PC-3 (cell line): ENCODE measurements around the gene ATAD3A. TPM values are rescaled to one million over a fixed set of nuclear protein-coding genes. Genes with fewer than 3 reads are reported as not detected.

Experiments
- ATAC-seq: fragments of 200-7000 bp; cut with Tn5 transposase; 2 replicates; pipeline ENCODE4 v1.9.1; 2020; ENCODE audit warnings: mild to moderate bottlenecking, moderate library complexity
- BruUV-seq: library from RNA; stranded (reverse); fragments of 400-500 nt; replicated peaks from 2 replicates; lab custom pipeline; 2021; lab: Mats Ljungman, UMichigan
- CTCF ChIA-PET: fragments of 300-600 bp; sonication (Branson Sonifier 250); formaldehyde crosslinking; loops from one replicate; lab custom pipeline; 2022; ENCODE audit warnings: antibody characterized with exemption; lab: Charles Lee
- POLR2A ChIA-PET: fragments of 300-600 bp; sonication (Branson Sonifier 250); formaldehyde crosslinking; loops from one replicate; lab custom pipeline; 2022; ENCODE audit warnings: antibody characterized with exemption; ENCODE audit not compliant: unreplicated experiment; lab: Charles Lee
- DNase-seq: peaks from one replicate; pipeline ENCODE4 v3.0.0-alpha.2; 2015
- H2AFZ ChIP-seq: fragments of 300-600 bp; sonication (generic); 2 replicates; pipeline ENCODE4 v1.6.0; 2016; ENCODE audit warnings: antibody characterized with exemption, low read length
- H3F3A ChIP-seq: fragments of 300-600 bp; sonication (generic); one replicate; pipeline ENCODE4 v1.6.0; 2017; ENCODE audit warnings: antibody characterized with exemption, low read length, control low read depth, mild to moderate bottlenecking; ENCODE audit not compliant: unreplicated experiment
- H3K27ac ChIP-seq: fragments of 300-600 bp; sonication (generic); 2 replicates; pipeline ENCODE4 v1.5.1; 2016; ENCODE audit warnings: mild to moderate bottlenecking, low read length
- H3K27me3 ChIP-seq: fragments of 300-600 bp; sonication (generic); 2 replicates; pipeline ENCODE4 v1.6.1; 2016; ENCODE audit warnings: low read length, mixed read lengths
- H3K36me3 ChIP-seq: fragments of 300-600 bp; sonication (generic); 2 replicates; pipeline ENCODE4 v1.6.1; 2016; ENCODE audit warnings: low read depth, mixed run types, low read length, mixed read lengths
- H3K4me1 ChIP-seq: fragments of 300-600 bp; sonication (generic); 2 replicates; pipeline ENCODE4 v1.5.1; 2016; ENCODE audit warnings: low read length; ENCODE audit not compliant: insufficient read depth
- H3K4me2 ChIP-seq: fragments of 300-600 bp; sonication (generic); 2 replicates; pipeline ENCODE4 v1.6.0; 2016; ENCODE audit warnings: low read length
- H3K4me3 ChIP-seq: fragments of 300-600 bp; sonication (generic); 2 replicates; pipeline ENCODE4 v1.5.1; 2016; ENCODE audit warnings: mild to moderate bottlenecking, low read length, mixed read lengths
- H3K79me2 ChIP-seq: fragments of 300-600 bp; sonication (generic); 2 replicates; pipeline ENCODE4 v1.6.1; 2017; ENCODE audit warnings: low read length, mixed read lengths
- H3K9ac ChIP-seq: fragments of 300-600 bp; sonication (generic); 2 replicates; pipeline ENCODE4 v1.6.0; 2016; ENCODE audit warnings: mild to moderate bottlenecking, low read length
- H3K9me2 ChIP-seq: fragments of 300-600 bp; sonication (generic); replicated peaks from 2 replicates; pipeline ENCODE4 v1.6.1; 2016; ENCODE audit warnings: mixed run types, low read length, mixed read lengths
- H3K9me3 ChIP-seq: fragments of 300-600 bp; sonication (generic); 2 replicates; pipeline ENCODE4 v1.6.1; 2016; ENCODE audit warnings: low read length, mixed read lengths
- H4K20me1 ChIP-seq: fragments of 300-600 bp; sonication (generic); 2 replicates; pipeline ENCODE4 v1.6.1; 2016; ENCODE audit warnings: low read length, mixed read lengths
- CTCF ChIP-seq: fragments of 300-600 bp; sonication (generic); conservative IDR thresholded peaks from 2 replicates; pipeline ENCODE4 v1.5.1; 2017; ENCODE audit warnings: antibody characterized with exemption, low read depth, mild to moderate bottlenecking, low read length
- EZH2 ChIP-seq: fragments of 300-600 bp; sonication (generic); IDR thresholded peaks from one replicate; pipeline ENCODE4 v1.6.1; 2017; ENCODE audit warnings: antibody characterized with exemption, mild to moderate bottlenecking, low read length; ENCODE audit not compliant: unreplicated experiment
- EZH2phosphoT487 ChIP-seq: fragments of 300-600 bp; sonication (generic); IDR thresholded peaks from 2 replicates; pipeline ENCODE4 v1.6.1; 2018; ENCODE audit warnings: mild to moderate bottlenecking, antibody characterized with exemption, low read length, borderline replicate concordance
- intact Hi-C: fragments of 100-400 bp; cut with micrococcal nuclease; formaldehyde crosslinking; loops from 2 replicates; pipeline ENCODE4 v1.9.0; 2023
- total RNA-seq: library from RNA; depleted of rRNA; stranded (reverse); fragments of >200 nt; gene quantifications from 2 replicates; pipeline ENCODE4 v1.2.3, GENCODE V29; 2014

The ATAD3A gene
- total RNA-seq, 1 experiment from 2014 or later = 186 TPM

GRCh38 chr1:1577367-1578011 is 65.5 kb downstream of the ATAD3A start:
- ChIA-PET CTCF (no interaction called here), POLR2A (no interaction called here)
- Histone ChIP-seq H3K27ac (no peak overlapping the region), H3K36me3 (peaks cover 4% of the 10 kb centered on the region; the same call in 1 of the 2 replicates), H3K4me3 (no peak overlapping the region), H3F3A (no peaks in the 10 kb centered on the region), H3K79me2 (peaks cover 26% of the 10 kb centered on the region), H3K9me3 (no peaks in the 10 kb centered on the region), H3K9me2 (no peaks in the 10 kb centered on the region), H2AFZ (no peak overlapping the region), H4K20me1 (no peaks in the 10 kb centered on the region), H3K27me3 (peaks cover 4% of the 10 kb centered on the region; the same call in 1 of the 2 replicates), H3K4me1 (peaks cover 16% of the 10 kb centered on the region), H3K9ac (no peak overlapping the region), H3K4me2 (no peak overlapping the region)
- intact Hi-C loops = no loop called here
- DNase-seq = no peak
- no peak for TF ChIP-seq EZH2phosphoT487
- TF ChIP-seq EZH2 = no peak
- no peak for TF ChIP-seq CTCF
- no TSS peak for BruUV-seq
- no peak for ATAC-seq

DNA sequence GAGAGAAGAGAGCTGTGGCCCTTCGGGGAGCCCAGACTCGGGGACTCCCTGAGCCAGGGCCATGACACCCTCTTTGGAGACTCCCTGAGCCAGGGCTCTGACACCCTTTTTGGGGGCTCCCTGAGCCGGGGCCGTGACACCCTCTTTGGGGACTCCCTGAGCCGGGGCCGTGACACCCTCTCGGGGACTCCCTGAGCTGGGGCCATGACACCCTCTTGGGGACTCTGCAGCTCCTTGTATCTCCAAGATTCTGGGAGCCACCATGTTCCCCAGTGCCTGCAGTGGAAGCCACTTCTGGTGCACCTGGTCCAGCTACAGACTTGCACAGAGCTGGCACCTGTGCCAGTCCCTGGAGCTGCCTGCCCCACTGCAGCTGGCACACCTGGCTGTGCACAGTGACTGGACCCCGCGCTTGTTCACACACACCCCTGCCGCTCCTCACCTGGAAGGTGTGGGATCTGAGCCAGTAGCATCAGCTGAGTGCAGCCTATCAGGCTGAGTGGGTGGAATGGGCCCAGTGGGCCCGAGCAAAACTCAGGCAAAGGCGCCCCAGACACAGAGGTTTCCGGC is 66.5 kb downstream of the ATAD3A start:
- Histone ChIP-seq H3K4me3 (no peak overlapping the region), H3K9ac (no peak overlapping the region), H3K4me1 (peaks cover 10% of the 10 kb centered on the region), H3K27me3 (peaks cover 4% of the 10 kb centered on the region; the same call in 1 of the 2 replicates), H3K36me3 (no peaks in the 10 kb centered on the region), H3K9me2 (no peaks in the 10 kb centered on the region), H3K27ac (no peak overlapping the region), H3F3A (no peaks in the 10 kb centered on the region), H2AFZ (no peak overlapping the region), H4K20me1 (no peaks in the 10 kb centered on the region), H3K9me3 (no peaks in the 10 kb centered on the region), H3K4me2 (no peak overlapping the region), H3K79me2 (peaks cover 16% of the 10 kb centered on the region)
- TF ChIP-seq EZH2phosphoT487 = no peak
- no TSS peak for BruUV-seq
- intact Hi-C loops = no loop called here
- ChIA-PET CTCF (no interaction called here), POLR2A (no interaction called here)
- no peak for DNase-seq
- ATAC-seq = no peak

GRCh38 chr1:1582585-1583346 is 70.8 kb downstream of the ATAD3A start:
- intact Hi-C loops = no loop called here
- TF ChIP-seq EZH2phosphoT487 = no peak
- TF ChIP-seq CTCF = no peak
- TF ChIP-seq EZH2 = no peak

More at GRCh38 chr1:1582585-1583346, 70.8 kb downstream of the ATAD3A start:
- H3K27me3 ChIP-seq = peaks cover 4% of the 10 kb centered on the region; the same call in 1 of the 2 replicates
- H3K4me3 ChIP-seq = no peak overlapping the region
- no peak overlapping the region for H2AFZ ChIP-seq
- BruUV-seq = no TSS peak
- no peak overlapping the region for H3K9ac ChIP-seq
- H3F3A ChIP-seq = no peaks in the 10 kb centered on the region
- H3K9me3 ChIP-seq = no peaks in the 10 kb centered on the region
- H3K9me2 ChIP-seq = no peaks in the 10 kb centered on the region
- POLR2A ChIA-PET = no interaction called here
- CTCF ChIA-PET = no interaction called here
- DNase-seq (no peak), ATAC-seq (no peak)
- no peak overlapping the region for H3K4me2 ChIP-seq
- peaks cover 5% of the 10 kb centered on the region; the same call in 1 of the 2 replicates for H3K4me1 ChIP-seq
- H3K36me3 ChIP-seq = no peaks in the 10 kb centered on the region
- no peak overlapping the region for H3K27ac ChIP-seq
- no peaks in the 10 kb centered on the region for H3K79me2 ChIP-seq
- H4K20me1 ChIP-seq = no peaks in the 10 kb centered on the region
